ENCODE data around the gene SPPL2B. TPM values are rescaled to one million over a fixed set of nuclear protein-coding genes. Genes with fewer than 3 reads are reported as not detected.

Gene SPPL2B
- total RNA-seq, 6 experiments from 2014 or later, result 32.9 to 41.8 (median 33.9) TPM

DNA sequence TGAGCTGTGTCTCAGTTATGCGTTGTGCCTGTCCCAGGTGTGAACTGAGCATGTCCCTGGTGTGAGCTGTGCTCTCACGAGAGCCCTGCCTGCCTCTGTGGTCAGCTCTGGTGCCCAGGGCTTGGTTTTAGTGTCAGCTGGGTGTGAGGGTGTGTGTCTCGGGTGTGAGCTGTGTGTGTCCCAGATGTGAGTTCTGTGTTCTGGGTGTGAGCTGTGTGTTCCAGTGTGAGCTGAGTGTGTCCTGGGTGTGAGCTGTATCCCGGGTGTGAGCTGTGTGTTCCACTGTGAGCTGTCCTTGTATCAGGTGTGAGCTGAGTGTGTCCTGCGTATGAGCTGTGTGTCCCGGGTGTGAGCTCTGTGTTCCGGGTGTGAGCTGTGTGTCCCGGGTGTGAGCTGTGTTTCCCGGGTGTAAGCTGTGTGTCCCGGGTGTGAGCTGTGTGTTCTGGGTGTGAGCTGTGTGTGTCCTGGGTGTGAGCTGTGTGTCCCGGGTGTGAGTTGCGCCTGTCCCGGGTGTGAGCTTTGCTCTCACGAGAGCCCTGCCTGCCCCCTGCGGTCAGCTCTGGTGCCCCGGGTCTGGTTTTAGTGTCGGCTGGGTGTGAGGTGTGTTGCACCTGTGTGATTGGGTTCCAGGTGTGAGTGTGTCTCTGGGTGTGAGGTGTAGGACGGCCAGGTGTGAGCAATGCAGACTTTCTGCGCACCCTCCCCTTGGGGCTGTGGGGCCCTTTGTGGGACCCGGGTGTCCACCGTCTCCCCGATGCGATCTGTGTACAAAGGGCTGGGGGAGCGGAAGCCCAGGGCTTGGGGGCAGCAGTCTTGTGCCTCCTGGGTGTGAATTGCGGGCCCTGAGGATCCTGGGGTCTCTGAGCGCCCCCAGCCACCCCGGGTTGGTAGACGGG lies 39.4 kb upstream of the SPPL2B start:
- no peak overlapping the region; the same call in 1 of the 2 replicates for H3K4me3 Mint-ChIP-seq
- H3K27me3 Mint-ChIP-seq (ENCODE audit: insufficient read depth), result peaks cover 28% of the 10 kb centered on the region
- H3K4me1 Mint-ChIP-seq (ENCODE audit: low read depth), result peaks cover 4% of the 10 kb centered on the region
- no peak overlapping the region for H3K27ac Mint-ChIP-seq
- no peak for DNase-seq
- TF ChIP-seq, protein P1, sequence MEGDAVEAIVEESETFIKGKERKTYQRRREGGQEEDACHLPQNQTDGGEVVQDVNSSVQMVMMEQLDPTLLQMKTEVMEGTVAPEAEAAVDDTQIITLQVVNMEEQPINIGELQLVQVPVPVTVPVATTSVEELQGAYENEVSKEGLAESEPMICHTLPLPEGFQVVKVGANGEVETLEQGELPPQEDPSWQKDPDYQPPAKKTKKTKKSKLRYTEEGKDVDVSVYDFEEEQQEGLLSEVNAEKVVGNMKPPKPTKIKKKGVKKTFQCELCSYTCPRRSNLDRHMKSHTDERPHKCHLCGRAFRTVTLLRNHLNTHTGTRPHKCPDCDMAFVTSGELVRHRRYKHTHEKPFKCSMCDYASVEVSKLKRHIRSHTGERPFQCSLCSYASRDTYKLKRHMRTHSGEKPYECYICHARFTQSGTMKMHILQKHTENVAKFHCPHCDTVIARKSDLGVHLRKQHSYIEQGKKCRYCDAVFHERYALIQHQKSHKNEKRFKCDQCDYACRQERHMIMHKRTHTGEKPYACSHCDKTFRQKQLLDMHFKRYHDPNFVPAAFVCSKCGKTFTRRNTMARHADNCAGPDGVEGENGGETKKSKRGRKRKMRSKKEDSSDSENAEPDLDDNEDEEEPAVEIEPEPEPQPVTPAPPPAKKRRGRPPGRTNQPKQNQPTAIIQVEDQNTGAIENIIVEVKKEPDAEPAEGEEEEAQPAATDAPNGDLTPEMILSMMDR (IDR thresholded peaks at IDR 0.05), result no peak
- H3K9me3 Mint-ChIP-seq, result no peaks in the 10 kb centered on the region
- peaks cover 6% of the 10 kb centered on the region; the same call in 1 of the 2 replicates for H3K36me3 Mint-ChIP-seq (ENCODE audit: low read depth)

DNA sequence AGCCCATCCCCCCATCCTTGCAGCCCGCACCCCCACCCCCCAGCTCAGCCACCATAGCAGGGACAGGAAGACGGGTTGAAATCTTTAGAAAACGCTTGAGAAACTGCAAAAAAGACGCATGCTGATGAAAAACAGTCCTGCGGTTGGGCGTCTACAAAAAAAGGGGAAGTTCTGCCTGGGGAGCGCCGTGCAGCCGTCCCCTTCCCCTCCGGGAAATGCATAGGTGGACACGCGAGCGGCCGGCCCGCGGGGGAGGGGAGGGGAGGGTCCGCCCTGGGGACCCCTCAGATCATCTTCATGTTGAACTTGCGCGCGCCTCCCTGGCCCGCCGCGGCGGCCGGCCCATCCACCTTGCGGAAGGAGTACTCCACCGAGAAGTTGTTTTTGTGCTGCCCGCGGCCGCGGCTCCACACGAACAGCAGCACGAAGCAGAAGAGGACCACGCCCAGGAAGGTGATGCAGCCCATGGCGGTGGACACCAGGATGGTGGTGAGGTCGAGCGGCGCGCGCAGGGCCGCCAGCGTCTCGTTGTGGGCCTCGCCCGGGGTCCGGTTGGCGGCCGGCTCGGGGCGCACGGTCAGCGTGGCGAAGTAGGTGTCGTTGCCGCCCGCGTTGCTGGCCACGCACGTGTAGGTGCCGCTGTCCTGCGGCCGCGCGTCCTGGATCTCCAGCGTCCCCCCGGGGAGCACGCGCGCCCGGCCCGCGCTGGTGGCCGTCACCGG lies 38.6 kb upstream of the SPPL2B start:
- TF ChIP-seq, protein P1 (IDR thresholded peaks at IDR 0.05), result no peak
- H3K27ac Mint-ChIP-seq, result no peak overlapping the region
- H3K4me3 Mint-ChIP-seq, result peak overlapping the region; percentile 45; the same call in 1 of the 2 replicates
- no peaks in the 10 kb centered on the region for H3K9me3 Mint-ChIP-seq
- no peak for DNase-seq
- peaks cover 10% of the 10 kb centered on the region for H3K4me1 Mint-ChIP-seq (ENCODE audit: low read depth)
- H3K27me3 Mint-ChIP-seq (ENCODE audit: insufficient read depth), result peaks cover 31% of the 10 kb centered on the region
- peaks cover 6% of the 10 kb centered on the region; the same call in 1 of the 2 replicates for H3K36me3 Mint-ChIP-seq (ENCODE audit: low read depth)

DNA sequence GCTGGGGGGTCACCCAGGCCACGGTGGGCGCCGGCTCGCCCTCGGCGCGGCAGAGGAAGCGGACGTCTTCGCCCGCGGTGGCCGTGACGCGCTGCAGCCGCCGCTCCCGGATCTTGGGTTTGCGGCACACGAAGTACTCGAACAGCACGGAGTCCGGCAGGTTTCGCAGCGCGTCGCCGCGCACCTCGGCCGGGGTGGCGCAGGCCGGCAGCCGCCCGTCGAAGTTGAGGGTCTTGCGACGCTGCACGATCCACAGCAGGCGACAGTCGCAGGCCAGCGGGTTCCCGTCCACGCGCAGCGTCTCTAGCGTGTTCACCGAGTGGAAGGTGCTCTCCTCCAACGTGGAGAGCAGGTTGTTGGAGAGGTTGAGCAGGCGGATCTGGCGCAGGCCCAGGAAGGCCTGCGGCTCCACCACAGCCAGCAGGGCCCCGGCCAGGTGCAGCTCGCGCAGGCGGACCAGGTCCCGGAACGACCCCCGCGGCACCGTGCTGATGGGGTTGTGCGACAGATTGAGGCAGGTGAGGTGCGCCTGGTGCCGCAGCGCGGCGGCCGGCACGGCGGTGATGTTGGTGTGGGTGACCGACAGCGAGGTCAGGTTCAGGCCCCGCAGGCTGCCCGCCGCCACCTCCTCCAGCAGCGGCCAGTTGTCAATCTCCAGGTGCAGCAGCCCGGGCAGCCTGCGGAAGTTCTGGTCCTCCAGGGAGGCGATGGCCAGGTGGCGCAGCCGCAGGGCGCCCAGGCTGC lies 37.9 kb upstream of the SPPL2B start:
- no peaks in the 10 kb centered on the region for H3K9me3 Mint-ChIP-seq
- no peak for DNase-seq
- TF ChIP-seq, protein P1 (IDR thresholded peaks at IDR 0.05), result no peak
- H3K4me3 Mint-ChIP-seq, result no peak overlapping the region
- H3K4me1 Mint-ChIP-seq (ENCODE audit: low read depth), result peaks cover 15% of the 10 kb centered on the region
- peaks cover 35% of the 10 kb centered on the region for H3K27me3 Mint-ChIP-seq (ENCODE audit: insufficient read depth)
- H3K36me3 Mint-ChIP-seq (ENCODE audit: low read depth), result peaks cover 6% of the 10 kb centered on the region; the same call in 1 of the 2 replicates
- no peak overlapping the region for H3K27ac Mint-ChIP-seq

DNA sequence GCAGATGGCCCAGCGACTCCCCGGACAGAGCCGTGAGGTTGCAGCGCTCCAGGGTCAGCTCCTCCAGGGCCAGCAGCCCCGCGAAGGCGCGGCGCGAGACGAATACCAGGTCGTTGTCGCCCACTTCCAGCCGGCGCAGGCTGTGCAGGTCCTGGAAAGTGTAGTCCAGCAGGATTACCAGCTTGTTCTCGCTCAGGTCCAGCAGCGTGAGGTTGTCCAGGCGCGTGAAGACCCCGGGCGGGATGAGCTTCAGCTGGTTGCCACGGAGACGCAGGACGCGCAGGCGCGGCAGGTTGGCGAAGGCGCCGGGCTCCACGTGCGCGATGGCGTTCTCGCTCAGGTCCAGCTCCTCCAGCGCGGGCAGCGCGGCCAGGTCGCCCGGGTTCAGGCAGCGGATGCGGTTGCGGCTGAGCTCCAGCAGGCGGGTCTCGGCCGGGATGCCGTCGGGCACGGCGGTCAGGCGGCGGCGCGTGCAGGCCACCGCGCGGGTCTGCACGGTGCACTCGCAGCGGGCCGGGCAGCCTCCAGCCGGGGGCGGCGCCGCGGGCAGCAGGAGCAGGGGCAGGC lies 37.2 kb upstream of the SPPL2B start:
- TF ChIP-seq, protein P1 (IDR thresholded peaks at IDR 0.05), result no peak
- Mint-ChIP-seq H3K27me3 (ENCODE audit: insufficient read depth) (peaks cover 37% of the 10 kb centered on the region), H3K36me3 (ENCODE audit: low read depth) (peaks cover 6% of the 10 kb centered on the region; the same call in 1 of the 2 replicates), H3K27ac (no peak overlapping the region), H3K9me3 (no peaks in the 10 kb centered on the region), H3K4me3 (no peak overlapping the region), H3K4me1 (ENCODE audit: low read depth) (peaks cover 15% of the 10 kb centered on the region)
- DNase-seq, result no peak

Measured in HFFc6 (cell line).